K562 (cell line): ENCODE measurements around the gene CCDC97. TPM values are rescaled to one million over a fixed set of nuclear protein-coding genes. Genes with fewer than 3 reads are reported as not detected.
A peak's percentile ranks its signal among the peaks of the same experiment; 100 is the strongest.

Source experiments
- CBX3 ChIP-seq, 2 experiments: IDR thresholded peaks; 1 replicate in 1 of 2; 2 replicates in 1 of 2; pipeline ENCODE4 v1.6.1; 2012; ENCODE audit warnings: inconsistent platforms in 2 of 2, low read length in 2 of 2, borderline replicate concordance in 1 of 2, control low read depth in 1 of 2
- ELF1 ChIP-seq: fragments of 200-800 bp; sonication (Bioruptor generic); IDR thresholded peaks from 2 replicates; pipeline ENCODE4 v1.6.1; 2016; ENCODE audit warnings: missing genetic modification characterization, missing compliant biosample characterization
- ERF ChIP-seq: fragments of 450-650 bp; formaldehyde crosslinking; IDR thresholded peaks from 2 replicates; pipeline ENCODE4 v1.4.0; 2020; ENCODE audit warnings: mild to moderate bottlenecking, mixed read lengths
- ETV1 ChIP-seq: fragments of 450-650 bp; conservative IDR thresholded peaks from 2 replicates; pipeline ENCODE4 v1.6.1; 2016; ENCODE audit warnings: missing genetic modification characterization, control low read depth, low read depth, missing compliant biosample characterization
- FOXM1 ChIP-seq, 2 experiments: fragments of 450-650 bp in 1 of 2; sonication (generic) in 1 of 2; formaldehyde crosslinking in 1 of 2; IDR thresholded peaks; 2 replicates each; pipeline versions ENCODE4 v1.6.1 to v1.9.0; 2017 to 2022; ENCODE audit warnings: low read depth in 2 of 2, mild to moderate bottlenecking in 2 of 2, missing genetic modification reagents in 1 of 2, moderate library complexity in 1 of 2
- HOMEZ ChIP-seq: fragments of 250-450 bp; sonication (Bioruptor Pico); IDR thresholded peaks from 2 replicates; pipeline ENCODE4 v1.4.0; 2020; ENCODE audit warnings: mild to moderate bottlenecking, moderate library complexity
- MCM7 ChIP-seq, 2 experiments: fragments of 450-650 bp; IDR thresholded peaks; 2 replicates each; pipeline ENCODE4 v1.6.1; 2016 to 2018
- POLR2H ChIP-seq: IDR thresholded peaks from 2 replicates; pipeline ENCODE4 v1.6.1; 2016; ENCODE audit warnings: missing genetic modification characterization, low read depth, mild to moderate bottlenecking, control low read depth, missing compliant biosample characterization, moderate library complexity
- RBM15 ChIP-seq: fragments of 200-400 bp; formaldehyde crosslinking; IDR thresholded peaks from 2 replicates; pipeline ENCODE4 v1.6.1; 2018; ENCODE audit warnings: mild to moderate bottlenecking, low read length, moderate library complexity; ENCODE audit not compliant: insufficient read depth
- RBM39 ChIP-seq: fragments of 200-400 bp; formaldehyde crosslinking; optimal IDR thresholded peaks from 2 replicates; pipeline ENCODE3; 2018; ENCODE audit warnings: low read depth, low read length
- SAP30 ChIP-seq: fragments of 200-600 bp; sonication (generic); IDR thresholded peaks from 2 replicates; pipeline ENCODE4 v1.6.1; 2012; ENCODE audit warnings: borderline replicate concordance, low read depth, mild to moderate bottlenecking, moderate library complexity, low read length, control low read depth, inconsistent platforms; ENCODE audit not compliant: insufficient read depth, poor library complexity, severe bottlenecking
- TAF15 ChIP-seq: fragments of 200-400 bp; formaldehyde crosslinking; IDR thresholded peaks from 2 replicates; pipeline ENCODE4 v1.6.1; 2017; ENCODE audit warnings: mild to moderate bottlenecking, low read depth, low read length, moderate library complexity
- TEAD1 ChIP-seq, 2 experiments: fragments of 450-650 bp in 1 of 2; sonication (generic) in 1 of 2; formaldehyde crosslinking; IDR thresholded peaks; 2 replicates each; pipeline versions ENCODE4 v1.4.0 to v1.8.0; 2020 to 2022; ENCODE audit warnings: mild to moderate bottlenecking in 2 of 2, missing genetic modification reagents in 1 of 2
- ZNF175 ChIP-seq: fragments of 200-800 bp; sonication (Bioruptor generic); IDR thresholded peaks from 2 replicates; pipeline ENCODE4 v1.6.1; 2016; ENCODE audit warnings: low read depth, mild to moderate bottlenecking, missing genetic modification characterization, missing compliant biosample characterization
- ZNF57 ChIP-seq: fragments of 450-650 bp; formaldehyde crosslinking; IDR thresholded peaks from 2 replicates; pipeline ENCODE4 v1.4.0; 2020; ENCODE audit warnings: mild to moderate bottlenecking, moderate library complexity
- ZNF583 ChIP-seq: fragments of 250-450 bp; sonication (Bioruptor Pico); IDR thresholded peaks from 2 replicates; pipeline ENCODE4 v1.4.0; 2020
- ZNF586 ChIP-seq: fragments of 450-650 bp; formaldehyde crosslinking; conservative IDR thresholded peaks from 2 replicates; pipeline ENCODE4 v1.4.0; 2020; ENCODE audit warnings: mild to moderate bottlenecking, moderate library complexity
- polyA plus RNA-seq, 8 experiments: library from polyadenylated mRNA; depleted of rRNA in 4 of 8; stranded (reverse) in 5 of 8; unstranded in 3 of 8; fragments of >200 nt; fragmentation: Nextera tagmentation in 2 of 8; fragmentation: Illumina TruSeq in 1 of 8; extraction: Ambion mirVana in 2 of 8; extraction: Trizol in 1 of 8; gene quantifications; 2 replicates each; pipeline versions ENCODE4 v1.2.1 to v1.2.3, GENCODE V29; 2011 to 2014; ENCODE audit warnings: inconsistent platforms in 1 of 8, missing spikeins in 1 of 8
- total RNA-seq, 7 experiments: library from RNA; depleted of rRNA in 6 of 7; stranded (reverse); fragments of >200 nt in 6 of 7; fragmentation: Illumina TruSeq in 2 of 7; extraction: Trizol in 2 of 7; gene quantifications; 2 replicates each; pipeline versions ENCODE4 v1.2.1 to v1.2.3, GENCODE V29; 2011 to 2021; ENCODE audit warnings: low replicate concordance in 1 of 7
- TF ChIP-seq, protein P1 (sequence below): fragments of 450-650 bp; formaldehyde crosslinking; IDR thresholded peaks from 2 replicates; pipeline ENCODE4 v1.4.0; 2020; ENCODE audit warnings: mild to moderate bottlenecking, mixed read lengths
- TF ChIP-seq, protein P2 (sequence below): sonication (generic); formaldehyde crosslinking; IDR thresholded peaks from 2 replicates; pipeline ENCODE4 v1.8.1; 2023; ENCODE audit warnings: mild to moderate bottlenecking, missing genetic modification reagents
- TF ChIP-seq, protein P3 (sequence below): IDR thresholded peaks from 2 replicates; pipeline ENCODE4 v1.6.1; 2012; ENCODE audit warnings: low read depth, low read length, improper control_type of control experiment, borderline replicate concordance
- TF ChIP-seq, protein P4 (sequence below): fragments of 250-450 bp; sonication (Bioruptor Pico); IDR thresholded peaks from 2 replicates; pipeline ENCODE4 v1.9.0; 2021; ENCODE audit warnings: mild to moderate bottlenecking

Gene CCDC97
- total and polyA plus RNA-seq, 9 of the 15 experiments (the other 6 are each of a cell fraction or from before 2014, with no cell fraction given), result 0.60 to 16.5 (median 7.0) TPM

GRCh38 chr19:41323430-41324125, 13.6 kb downstream of the CCDC97 start (continued):
- TF ChIP-seq CBX3 (IDR thresholded peaks at IDR 0.05; ENCODE audit: borderline replicate concordance in 1 of 2, low read length in 2 of 2), result peak in 1 of 2 experiments; percentile 49; a peak in 1 of 3 replicates
- no peak for TF ChIP-seq RBM15
- no peak for TF ChIP-seq MCM7 (IDR thresholded peaks at IDR 0.05)
- no peak for TF ChIP-seq RBM39
- TF ChIP-seq TAF15, result no peak
- TF ChIP-seq, protein P1, sequence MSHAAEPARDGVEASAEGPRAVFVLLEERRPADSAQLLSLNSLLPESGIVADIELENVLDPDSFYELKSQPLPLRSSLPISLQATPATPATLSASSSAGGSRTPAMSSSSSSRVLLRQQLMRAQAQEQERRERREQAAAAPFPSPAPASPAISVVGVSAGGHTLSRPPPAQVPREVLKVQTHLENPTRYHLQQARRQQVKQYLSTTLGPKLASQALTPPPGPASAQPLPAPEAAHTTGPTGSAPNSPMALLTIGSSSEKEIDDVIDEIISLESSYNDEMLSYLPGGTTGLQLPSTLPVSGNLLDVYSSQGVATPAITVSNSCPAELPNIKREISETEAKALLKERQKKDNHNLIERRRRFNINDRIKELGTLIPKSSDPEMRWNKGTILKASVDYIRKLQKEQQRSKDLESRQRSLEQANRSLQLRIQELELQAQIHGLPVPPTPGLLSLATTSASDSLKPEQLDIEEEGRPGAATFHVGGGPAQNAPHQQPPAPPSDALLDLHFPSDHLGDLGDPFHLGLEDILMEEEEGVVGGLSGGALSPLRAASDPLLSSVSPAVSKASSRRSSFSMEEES (CRISPR knock-in tag), result no peak; the same call in 1 of the 2 replicates
- TF ChIP-seq, protein P2, sequence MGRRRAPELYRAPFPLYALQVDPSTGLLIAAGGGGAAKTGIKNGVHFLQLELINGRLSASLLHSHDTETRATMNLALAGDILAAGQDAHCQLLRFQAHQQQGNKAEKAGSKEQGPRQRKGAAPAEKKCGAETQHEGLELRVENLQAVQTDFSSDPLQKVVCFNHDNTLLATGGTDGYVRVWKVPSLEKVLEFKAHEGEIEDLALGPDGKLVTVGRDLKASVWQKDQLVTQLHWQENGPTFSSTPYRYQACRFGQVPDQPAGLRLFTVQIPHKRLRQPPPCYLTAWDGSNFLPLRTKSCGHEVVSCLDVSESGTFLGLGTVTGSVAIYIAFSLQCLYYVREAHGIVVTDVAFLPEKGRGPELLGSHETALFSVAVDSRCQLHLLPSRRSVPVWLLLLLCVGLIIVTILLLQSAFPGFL (CRISPR knock-in tag), result 0 out of 2 replicates have a peak, but pooled peaks have one; percentile 30
- TF ChIP-seq SAP30, result no peak
- TF ChIP-seq ZNF586 (CRISPR knock-in tag), result no peak
- TF ChIP-seq HOMEZ (CRISPR knock-in tag), result no peak
- TF ChIP-seq ELF1, result no peak
- no peak for TF ChIP-seq ERF (CRISPR knock-in tag)
- TF ChIP-seq POLR2H (tag), result no peak
- no peak for TF ChIP-seq FOXM1 (IDR thresholded peaks at IDR 0.05; ENCODE audit: low read depth)
- no peak for TF ChIP-seq FOXM1 (CRISPR knock-in tag; IDR thresholded peaks at IDR 0.05; ENCODE audit: low read depth)
- TF ChIP-seq, protein P3, sequence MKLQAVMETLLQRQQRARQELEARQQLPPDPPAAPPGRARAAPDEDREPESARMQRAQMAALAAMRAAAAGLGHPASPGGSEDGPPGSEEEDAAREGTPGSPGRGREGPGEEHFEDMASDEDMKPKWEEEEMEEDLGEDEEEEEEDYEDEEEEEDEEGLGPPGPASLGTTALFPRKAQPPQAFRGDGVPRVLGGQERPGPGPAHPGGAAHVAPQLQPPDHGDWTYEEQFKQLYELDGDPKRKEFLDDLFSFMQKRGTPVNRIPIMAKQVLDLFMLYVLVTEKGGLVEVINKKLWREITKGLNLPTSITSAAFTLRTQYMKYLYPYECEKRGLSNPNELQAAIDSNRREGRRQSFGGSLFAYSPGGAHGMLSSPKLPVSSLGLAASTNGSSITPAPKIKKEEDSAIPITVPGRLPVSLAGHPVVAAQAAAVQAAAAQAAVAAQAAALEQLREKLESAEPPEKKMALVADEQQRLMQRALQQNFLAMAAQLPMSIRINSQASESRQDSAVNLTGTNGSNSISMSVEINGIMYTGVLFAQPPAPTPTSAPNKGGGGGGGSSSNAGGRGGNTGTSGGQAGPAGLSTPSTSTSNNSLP, result no peak
- TF ChIP-seq ZNF175, result peak; percentile 70; the same call in 1 of the 2 replicates
- no peak for TF ChIP-seq ZNF57
- TF ChIP-seq ZNF583, result peak; percentile 48; the same call in 1 of the 2 replicates
- TF ChIP-seq, protein P4, sequence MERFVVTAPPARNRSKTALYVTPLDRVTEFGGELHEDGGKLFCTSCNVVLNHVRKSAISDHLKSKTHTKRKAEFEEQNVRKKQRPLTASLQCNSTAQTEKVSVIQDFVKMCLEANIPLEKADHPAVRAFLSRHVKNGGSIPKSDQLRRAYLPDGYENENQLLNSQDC, result no peak
- TF ChIP-seq ETV1 (tag), result no peak
- peak in 1 of 2 experiments; percentile 24; a peak in 1 of 4 replicates for TF ChIP-seq TEAD1 (CRISPR knock-in tag; IDR thresholded peaks at IDR 0.05)
